ENCODE results near the gene OR7C2. TPM values are rescaled to one million over a fixed set of nuclear protein-coding genes. Genes with fewer than 3 reads are reported as not detected.

The OR7C2 gene
- total and polyA plus RNA-seq, 2 of the 13 experiments (the other 11 are each of a cell fraction or from before 2014, with no cell fraction given) = not detected

GRCh38 chr19:14971474-14971873 lies 30.2 kb downstream of the OR7C2 start:
- H4K20me1 ChIP-seq (ENCODE audit: insufficient read depth, low read length) = no peaks in the 10 kb centered on the region
- FAIRE-seq = no peak
- no peak overlapping the region for H3K9ac ChIP-seq (ENCODE audit: insufficient read depth, low read depth, low read length)
- no peaks in the 10 kb centered on the region for H3K4me1 ChIP-seq (ENCODE audit: insufficient read depth, low read length)
- no peak overlapping the region for H3K27ac ChIP-seq (ENCODE audit: extremely low read length, insufficient read depth, low read length)
- no peak for TF ChIP-seq ZNF207 (IDR thresholded peaks at IDR 0.05; ENCODE audit: borderline replicate concordance)
- 22% methylated on average over 5 of the region's 7 CpGs for WGBS (ENCODE audit: low lambda C conversion rate)
- BruUV-seq (replicated peaks) = no TSS peak
- ChIA-PET CTCF (ENCODE audit: low intra/inter-chr PET ratio, low total read pairs) (no interaction called here), POLR2A (no interaction called here)
- intact Hi-C loops (cut with micrococcal nuclease; ENCODE audit: unreplicated experiment) = no loop called here
- no peak overlapping the region for H3K4me3 ChIP-seq (replicated peaks in 1 of 3; ENCODE audit: insufficient read depth in 1 of 3, low read depth in 2 of 3, low read length in 3 of 3)
- H3K36me3 ChIP-seq (replicated peaks in 1 of 2; ENCODE audit: control insufficient read depth in 1 of 2, insufficient read depth in 2 of 2, low read length in 2 of 2) = no peaks in the 10 kb centered on the region
- no peaks in the 10 kb centered on the region for H3K79me2 ChIP-seq (ENCODE audit: insufficient read depth, low read length)
- in situ Hi-C loops (cut with HindIII; ENCODE audit: extremely low pct_ligation_motif_present, low pct_unique_long_range_greater_than_20kb) = no loop called here
- DNase-seq (ENCODE audit: low spot score) = no peak
- H3K27me3 ChIP-seq (ENCODE audit: control insufficient read depth in 1 of 2, insufficient read depth in 2 of 2, low read length in 2 of 2) = 0 out of 5 replicates have a peak, but pooled peaks cover 0 to 3% of the 10 kb centered on the region in 2 experiments
- H3K9me3 ChIP-seq (ENCODE audit: low read length) = no peaks in the 10 kb centered on the region
- no peak for ATAC-seq
- H3K4me2 ChIP-seq (ENCODE audit: low read depth, low read length) = no peak overlapping the region
- no peak overlapping the region for H2AFZ ChIP-seq (ENCODE audit: low read length)

GRCh38 chr19:14972676-14973075 lies 31.4 kb downstream of the OR7C2 start:
- DNase-seq (ENCODE audit: low spot score) (no peak), ATAC-seq (no peak), FAIRE-seq (no peak)
- Histone ChIP-seq H3K4me1 (ENCODE audit: insufficient read depth, low read length) (no peaks in the 10 kb centered on the region), H2AFZ (ENCODE audit: low read length) (no peak overlapping the region), H3K4me3 (replicated peaks in 1 of 3; ENCODE audit: insufficient read depth in 1 of 3, low read depth in 2 of 3, low read length in 3 of 3) (no peak overlapping the region), H4K20me1 (ENCODE audit: insufficient read depth, low read length) (no peaks in the 10 kb centered on the region), H3K4me2 (ENCODE audit: low read depth, low read length) (no peak overlapping the region), H3K36me3 (replicated peaks in 1 of 2; ENCODE audit: control insufficient read depth in 1 of 2, insufficient read depth in 2 of 2, low read length in 2 of 2) (no peaks in the 10 kb centered on the region), H3K27me3 (ENCODE audit: control insufficient read depth in 1 of 2, insufficient read depth in 2 of 2, low read length in 2 of 2) (peaks cover 0 to 7% of the 10 kb centered on the region in 2 experiments; a peak in 1 of 5 replicates), H3K79me2 (ENCODE audit: insufficient read depth, low read length) (no peaks in the 10 kb centered on the region), H3K9ac (ENCODE audit: insufficient read depth, low read depth, low read length) (no peak overlapping the region), H3K9me3 (ENCODE audit: low read length) (no peaks in the 10 kb centered on the region), H3K27ac (ENCODE audit: extremely low read length, insufficient read depth, low read length) (no peak overlapping the region)
- ChIA-PET CTCF (ENCODE audit: low intra/inter-chr PET ratio, low total read pairs) (no interaction called here), POLR2A (no interaction called here)
- 56% methylated on average over 22 of the region's 27 CpGs for WGBS (ENCODE audit: low lambda C conversion rate)
- in situ Hi-C loops (cut with HindIII; ENCODE audit: extremely low pct_ligation_motif_present, low pct_unique_long_range_greater_than_20kb) (no loop called here), intact Hi-C loops (cut with micrococcal nuclease; ENCODE audit: unreplicated experiment) (no loop called here)
- no TSS peak for BruUV-seq (replicated peaks)
- TF ChIP-seq FOXP4 (CRISPR knock-in tag; IDR thresholded peaks at IDR 0.05) (no peak), HINFP (CRISPR knock-in tag; IDR thresholded peaks at IDR 0.05; ENCODE audit: low read depth) (no peak), SIX1 (CRISPR knock-in tag; IDR thresholded peaks at IDR 0.05; ENCODE audit: borderline replicate concordance) (no peak), ZNF670 (CRISPR knock-in tag; IDR thresholded peaks at IDR 0.05; ENCODE audit: borderline replicate concordance) (no peak), NFRKB (IDR thresholded peaks at IDR 0.05) (no peak), ZNF740 (CRISPR knock-in tag; IDR thresholded peaks at IDR 0.05) (no peak), ZBTB4 (CRISPR knock-in tag; IDR thresholded peaks at IDR 0.05; ENCODE audit: borderline replicate concordance) (no peak)
